SK-N-MC (cell line): Measurements from ENCODE around the gene CHN2.

Experiments used
- EZH2 ChIP-seq: fragments of 200-600 bp; sonication (generic); IDR thresholded peaks from one replicate; pipeline ENCODE4 v1.6.1; 2017; ENCODE audit warnings: antibody characterized with exemption
- FOXP2 ChIP-seq: optimal IDR thresholded peaks from 2 replicates; pipeline ENCODE3; 2011; ENCODE audit warnings: mild to moderate bottlenecking, moderate library complexity; ENCODE audit not compliant: insufficient read depth; ENCODE audit errors: extremely low read length, control extremely low read depth
- POLR2AphosphoS5 ChIP-seq: IDR thresholded peaks from 2 replicates; pipeline ENCODE4 v1.6.1; 2012; ENCODE audit warnings: mild to moderate bottlenecking, low read depth, low read length, borderline replicate concordance

- TF ChIP-seq EZH2 (no peak), POLR2AphosphoS5 (no peak), FOXP2 (no peak)
These were observed 134.2 kb downstream of the CHN2 start for GRCh38 chr7:29328811-29329210.
